ENCODE data around the gene UBE2QL1. TPM values are rescaled to one million over a fixed set of nuclear protein-coding genes. Genes with fewer than 3 reads are reported as not detected.

Gene UBE2QL1
- total RNA-seq, 1 donor from 2014 or later: 4.4 TPM

DNA sequence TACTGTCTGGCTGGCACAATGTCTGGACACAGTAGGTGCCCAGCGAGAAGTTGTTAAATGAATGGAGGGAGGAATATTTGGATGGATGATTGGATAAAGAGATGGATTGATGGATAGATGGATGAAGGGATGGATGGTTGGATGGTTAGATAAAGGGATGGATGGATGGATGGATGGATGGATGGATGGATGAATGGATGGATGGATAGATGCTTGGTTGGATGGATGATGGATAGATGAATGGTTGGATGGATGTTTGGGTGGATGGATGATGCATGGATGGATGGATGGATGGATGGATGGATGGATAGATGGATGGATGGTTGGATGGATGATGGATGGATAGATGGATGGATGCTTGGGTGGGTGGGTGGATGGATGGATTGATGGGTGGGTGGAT is 90.4 kb downstream of the UBE2QL1 start:
- Mint-ChIP-seq H3K4me1 (no peaks in the 10 kb centered on the region), H3K4me3 (no peak overlapping the region), H3K27ac (no peak overlapping the region), H3K36me3 (no peaks in the 10 kb centered on the region), H3K9me3 (no peaks in the 10 kb centered on the region), H3K27me3 (ENCODE audit: low read depth) (peaks cover 43% of the 10 kb centered on the region)
- TF ChIP-seq, protein P1, sequence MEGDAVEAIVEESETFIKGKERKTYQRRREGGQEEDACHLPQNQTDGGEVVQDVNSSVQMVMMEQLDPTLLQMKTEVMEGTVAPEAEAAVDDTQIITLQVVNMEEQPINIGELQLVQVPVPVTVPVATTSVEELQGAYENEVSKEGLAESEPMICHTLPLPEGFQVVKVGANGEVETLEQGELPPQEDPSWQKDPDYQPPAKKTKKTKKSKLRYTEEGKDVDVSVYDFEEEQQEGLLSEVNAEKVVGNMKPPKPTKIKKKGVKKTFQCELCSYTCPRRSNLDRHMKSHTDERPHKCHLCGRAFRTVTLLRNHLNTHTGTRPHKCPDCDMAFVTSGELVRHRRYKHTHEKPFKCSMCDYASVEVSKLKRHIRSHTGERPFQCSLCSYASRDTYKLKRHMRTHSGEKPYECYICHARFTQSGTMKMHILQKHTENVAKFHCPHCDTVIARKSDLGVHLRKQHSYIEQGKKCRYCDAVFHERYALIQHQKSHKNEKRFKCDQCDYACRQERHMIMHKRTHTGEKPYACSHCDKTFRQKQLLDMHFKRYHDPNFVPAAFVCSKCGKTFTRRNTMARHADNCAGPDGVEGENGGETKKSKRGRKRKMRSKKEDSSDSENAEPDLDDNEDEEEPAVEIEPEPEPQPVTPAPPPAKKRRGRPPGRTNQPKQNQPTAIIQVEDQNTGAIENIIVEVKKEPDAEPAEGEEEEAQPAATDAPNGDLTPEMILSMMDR (IDR thresholded peaks at IDR 0.05; ENCODE audit: unreplicated experiment): no peak
- DNase-seq (ENCODE audit: low spot score in 2 of 2, unreplicated experiment in 2 of 2): no peak

GRCh38 chr5:6540111-6540827 is 91.6 kb downstream of the UBE2QL1 start:
- Mint-ChIP-seq H3K27ac (no peak overlapping the region), H3K36me3 (no peaks in the 10 kb centered on the region), H3K27me3 (ENCODE audit: low read depth) (peaks cover 41% of the 10 kb centered on the region), H3K4me1 (no peaks in the 10 kb centered on the region), H3K9me3 (no peaks in the 10 kb centered on the region), H3K4me3 (no peak overlapping the region)
- TF ChIP-seq, protein P1 (IDR thresholded peaks at IDR 0.05; ENCODE audit: unreplicated experiment): no peak
- peak in 1 of 2 experiments; percentile 6 for DNase-seq (ENCODE audit: low spot score in 2 of 2, unreplicated experiment in 2 of 2)

GRCh38 chr5:6541256-6542013 is 92.8 kb downstream of the UBE2QL1 start:
- H3K27ac Mint-ChIP-seq: no peak overlapping the region
- no peaks in the 10 kb centered on the region for H3K36me3 Mint-ChIP-seq
- no peak overlapping the region for H3K4me3 Mint-ChIP-seq
- peak in 1 of 2 experiments; percentile 10 for DNase-seq (ENCODE audit: low spot score in 2 of 2, unreplicated experiment in 2 of 2)
- H3K4me1 Mint-ChIP-seq: no peaks in the 10 kb centered on the region
- no peaks in the 10 kb centered on the region for H3K9me3 Mint-ChIP-seq
- peaks cover 39% of the 10 kb centered on the region for H3K27me3 Mint-ChIP-seq (ENCODE audit: low read depth)
- TF ChIP-seq, protein P1 (IDR thresholded peaks at IDR 0.05; ENCODE audit: unreplicated experiment): no peak

GRCh38 chr5:6542421-6543345 is 94.0 kb downstream of the UBE2QL1 start:
- no peaks in the 10 kb centered on the region for H3K36me3 Mint-ChIP-seq
- H3K9me3 Mint-ChIP-seq: no peaks in the 10 kb centered on the region
- no peak overlapping the region for H3K4me3 Mint-ChIP-seq
- TF ChIP-seq, protein P1 (IDR thresholded peaks at IDR 0.05; ENCODE audit: unreplicated experiment): no peak
- DNase-seq (ENCODE audit: low spot score in 2 of 2, unreplicated experiment in 2 of 2): peak in 1 of 2 experiments; percentile 14
- no peaks in the 10 kb centered on the region for H3K4me1 Mint-ChIP-seq
- H3K27ac Mint-ChIP-seq: no peak overlapping the region
- peaks cover 45% of the 10 kb centered on the region for H3K27me3 Mint-ChIP-seq (ENCODE audit: low read depth)

GRCh38 chr5:6543346-6543730 is 94.7 kb downstream of the UBE2QL1 start:
- Mint-ChIP-seq H3K4me3 (no peak overlapping the region), H3K27me3 (ENCODE audit: low read depth) (peaks cover 45% of the 10 kb centered on the region), H3K27ac (no peak overlapping the region), H3K4me1 (no peaks in the 10 kb centered on the region), H3K9me3 (no peaks in the 10 kb centered on the region), H3K36me3 (no peaks in the 10 kb centered on the region)
- peak in 1 of 2 experiments; percentile 7 for DNase-seq (ENCODE audit: low spot score in 2 of 2, unreplicated experiment in 2 of 2)
- TF ChIP-seq, protein P1 (IDR thresholded peaks at IDR 0.05; ENCODE audit: unreplicated experiment): no peak
